LNCaP clone FGC (cell line): ENCODE measurements around the gene NLRC3.
"Not testable (repeated sequence)": the region's sequence is repeated elsewhere in the genome, so short reads cannot be mapped to it uniquely, and the experiment has no call there.

ENCODE experiments used
- DNase-seq: peaks from one replicate; pipeline ENCODE4 v3.0.0-alpha.2; 2011; ENCODE audit warnings: low read depth
- H3K4me3 ChIP-seq: 2 replicates; pipeline ENCODE4 v1.5.1; 2011; ENCODE audit warnings: mild to moderate bottlenecking, low read depth, low read length, control low read depth
- CTCF ChIP-seq: IDR thresholded peaks from 2 replicates; pipeline ENCODE4 v1.5.1; 2012; ENCODE audit warnings: mild to moderate bottlenecking; ENCODE audit not compliant: control insufficient read depth, insufficient read depth; ENCODE audit errors: extremely low read depth

NLRC3 gene

GRCh38 chr16:3508736-3509135, 68.5 kb downstream of the NLRC3 start:
- no peak for DNase-seq
- no peak for TF ChIP-seq CTCF
- no peak overlapping the region for H3K4me3 ChIP-seq

GRCh38 chr16:3503523-3503922, 73.7 kb downstream of the NLRC3 start:
- TF ChIP-seq CTCF, result no peak
- no peak for DNase-seq

GRCh38 chr16:3501783-3502400, 75.3 kb downstream of the NLRC3 start:
- no peak for TF ChIP-seq CTCF
- H3K4me3 ChIP-seq, result peak overlapping the region; percentile 70
- no peak for DNase-seq

More at GRCh38 chr16:3503523-3503922, 73.7 kb downstream of the NLRC3 start:
- H3K4me3 ChIP-seq, result no peak overlapping the region

- DNase-seq, result not testable (repeated sequence)
- H3K4me3 ChIP-seq, result peak overlapping the region; percentile 70
Measured at GRCh38 chr16:3501412-3501761, 75.8 kb downstream of the NLRC3 start.

- TF ChIP-seq CTCF, result no peak
- H3K4me3 ChIP-seq, result no peak overlapping the region
Measured at GRCh38 chr16:3498988-3499387, 78.2 kb downstream of the NLRC3 start.

GRCh38 chr16:3497771-3498170, 79.4 kb downstream of the NLRC3 start:
- TF ChIP-seq CTCF, result no peak
- H3K4me3 ChIP-seq, result no peak overlapping the region
- DNase-seq, result no peak

More at GRCh38 chr16:3498988-3499387, 78.2 kb downstream of the NLRC3 start:
- no peak for DNase-seq

GRCh38 chr16:3496386-3496785, 80.8 kb downstream of the NLRC3 start:
- TF ChIP-seq CTCF, result no peak
- DNase-seq, result no peak
- no peak overlapping the region for H3K4me3 ChIP-seq
